NB4 (cell line): ENCODE measurements around the gene ADIPOQ.

Experiments
- CTCF ChIP-seq: IDR thresholded peaks from one replicate; pipeline ENCODE4 v1.5.1; 2012; ENCODE audit warnings: low read depth, low read length
- MAX ChIP-seq: IDR thresholded peaks from 2 replicates; pipeline ENCODE4 v1.6.1; 2011; ENCODE audit warnings: low read depth, low read length
- MYC ChIP-seq: IDR thresholded peaks from 2 replicates; pipeline ENCODE4 v1.6.1; 2011; ENCODE audit warnings: low read depth, low read length
- POLR2A ChIP-seq: IDR thresholded peaks from 2 replicates; pipeline ENCODE4 v1.6.1; 2011; ENCODE audit warnings: mild to moderate bottlenecking; ENCODE audit not compliant: insufficient read length; ENCODE audit errors: extremely low read depth

- TF ChIP-seq CTCF (no peak), POLR2A (no peak), MYC (no peak), MAX (no peak)
Measured at GRCh38 chr3:186854954-186855353, 12.4 kb downstream of the ADIPOQ start.
